Ishikawa (cell line): ENCODE data around the gene CCDC187.

Experiments
- CEBPB ChIP-seq: IDR thresholded peaks from 2 replicates; pipeline ENCODE4 v1.6.1; 2012
- CREB1 ChIP-seq: IDR thresholded peaks from 2 replicates; pipeline ENCODE4 v1.6.1; 2012; ENCODE audit warnings: low read depth
- EGR1 ChIP-seq: IDR thresholded peaks from 2 replicates; pipeline ENCODE4 v1.6.1; 2012
- EP300 ChIP-seq: IDR thresholded peaks from 2 replicates; pipeline ENCODE4 v1.6.1; 2012; ENCODE audit warnings: borderline replicate concordance
- FOXM1 ChIP-seq: IDR thresholded peaks from 2 replicates; pipeline ENCODE4 v1.6.1; 2012; ENCODE audit warnings: low read depth, borderline replicate concordance
- RAD21 ChIP-seq: IDR thresholded peaks from 2 replicates; pipeline ENCODE4 v1.6.1; 2012; ENCODE audit warnings: low read depth
- TAF1 ChIP-seq: IDR thresholded peaks from 2 replicates; pipeline ENCODE4 v1.6.1; 2012; ENCODE audit warnings: low read depth, mild to moderate bottlenecking
- TEAD4 ChIP-seq: IDR thresholded peaks from 2 replicates; pipeline ENCODE4 v1.6.1; 2012
- YY1 ChIP-seq: IDR thresholded peaks from 2 replicates; pipeline ENCODE4 v1.6.1; 2012; ENCODE audit warnings: low read depth
- TF ChIP-seq, protein P1 (sequence below): IDR thresholded peaks from 2 replicates; pipeline ENCODE4 v1.6.1; 2012
- TF ChIP-seq, protein P2 (sequence below): IDR thresholded peaks from 2 replicates; pipeline ENCODE4 v1.6.1; 2012; ENCODE audit warnings: low read depth, mild to moderate bottlenecking
- TF ChIP-seq, protein P3 (sequence below): IDR thresholded peaks from 2 replicates; pipeline ENCODE4 v1.6.1; 2012

DNA sequence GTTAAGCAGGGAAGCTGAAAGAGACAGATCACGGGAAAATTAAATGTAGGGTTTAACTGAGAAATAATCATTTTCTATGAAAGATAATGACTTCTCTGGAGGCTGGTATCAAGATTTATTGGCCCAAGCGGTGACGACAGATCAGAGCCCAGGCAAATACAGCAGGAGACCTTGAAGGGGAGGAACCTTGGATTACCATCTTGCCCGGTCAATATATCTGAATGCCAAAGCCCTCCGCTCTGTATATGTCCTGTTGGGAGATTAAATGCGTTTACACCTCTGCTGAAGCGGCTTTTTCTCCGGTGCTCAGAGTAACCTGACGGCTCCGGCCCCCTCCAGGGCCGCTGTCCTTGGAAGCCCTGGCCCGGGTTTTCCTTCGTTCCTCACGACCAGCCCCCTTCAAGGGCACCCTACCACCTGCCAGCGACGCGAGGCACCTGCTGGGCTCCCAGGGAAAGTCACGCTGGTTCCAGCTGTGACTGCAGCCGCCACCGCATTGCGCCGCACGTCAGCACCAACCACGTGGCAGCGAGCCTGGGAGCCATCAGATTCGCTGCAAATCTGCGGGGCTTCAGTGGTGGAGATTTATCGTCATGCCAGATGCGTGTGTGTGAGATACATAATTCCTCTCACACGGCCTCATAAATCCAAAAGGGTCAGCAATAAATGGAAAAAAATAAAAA is 53.9 kb downstream of the CCDC187 start:
- TF ChIP-seq RAD21, result no peak
- no peak for TF ChIP-seq TAF1
- TF ChIP-seq, protein P1, sequence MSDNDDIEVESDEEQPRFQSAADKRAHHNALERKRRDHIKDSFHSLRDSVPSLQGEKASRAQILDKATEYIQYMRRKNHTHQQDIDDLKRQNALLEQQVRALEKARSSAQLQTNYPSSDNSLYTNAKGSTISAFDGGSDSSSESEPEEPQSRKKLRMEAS, result no peak
- no peak for TF ChIP-seq TEAD4
- TF ChIP-seq, protein P2, sequence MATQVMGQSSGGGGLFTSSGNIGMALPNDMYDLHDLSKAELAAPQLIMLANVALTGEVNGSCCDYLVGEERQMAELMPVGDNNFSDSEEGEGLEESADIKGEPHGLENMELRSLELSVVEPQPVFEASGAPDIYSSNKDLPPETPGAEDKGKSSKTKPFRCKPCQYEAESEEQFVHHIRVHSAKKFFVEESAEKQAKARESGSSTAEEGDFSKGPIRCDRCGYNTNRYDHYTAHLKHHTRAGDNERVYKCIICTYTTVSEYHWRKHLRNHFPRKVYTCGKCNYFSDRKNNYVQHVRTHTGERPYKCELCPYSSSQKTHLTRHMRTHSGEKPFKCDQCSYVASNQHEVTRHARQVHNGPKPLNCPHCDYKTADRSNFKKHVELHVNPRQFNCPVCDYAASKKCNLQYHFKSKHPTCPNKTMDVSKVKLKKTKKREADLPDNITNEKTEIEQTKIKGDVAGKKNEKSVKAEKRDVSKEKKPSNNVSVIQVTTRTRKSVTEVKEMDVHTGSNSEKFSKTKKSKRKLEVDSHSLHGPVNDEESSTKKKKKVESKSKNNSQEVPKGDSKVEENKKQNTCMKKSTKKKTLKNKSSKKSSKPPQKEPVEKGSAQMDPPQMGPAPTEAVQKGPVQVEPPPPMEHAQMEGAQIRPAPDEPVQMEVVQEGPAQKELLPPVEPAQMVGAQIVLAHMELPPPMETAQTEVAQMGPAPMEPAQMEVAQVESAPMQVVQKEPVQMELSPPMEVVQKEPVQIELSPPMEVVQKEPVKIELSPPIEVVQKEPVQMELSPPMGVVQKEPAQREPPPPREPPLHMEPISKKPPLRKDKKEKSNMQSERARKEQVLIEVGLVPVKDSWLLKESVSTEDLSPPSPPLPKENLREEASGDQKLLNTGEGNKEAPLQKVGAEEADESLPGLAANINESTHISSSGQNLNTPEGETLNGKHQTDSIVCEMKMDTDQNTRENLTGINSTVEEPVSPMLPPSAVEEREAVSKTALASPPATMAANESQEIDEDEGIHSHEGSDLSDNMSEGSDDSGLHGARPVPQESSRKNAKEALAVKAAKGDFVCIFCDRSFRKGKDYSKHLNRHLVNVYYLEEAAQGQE, result no peak
- no peak for TF ChIP-seq EP300
- no peak for TF ChIP-seq EGR1
- no peak for TF ChIP-seq CREB1
- TF ChIP-seq, protein P3, sequence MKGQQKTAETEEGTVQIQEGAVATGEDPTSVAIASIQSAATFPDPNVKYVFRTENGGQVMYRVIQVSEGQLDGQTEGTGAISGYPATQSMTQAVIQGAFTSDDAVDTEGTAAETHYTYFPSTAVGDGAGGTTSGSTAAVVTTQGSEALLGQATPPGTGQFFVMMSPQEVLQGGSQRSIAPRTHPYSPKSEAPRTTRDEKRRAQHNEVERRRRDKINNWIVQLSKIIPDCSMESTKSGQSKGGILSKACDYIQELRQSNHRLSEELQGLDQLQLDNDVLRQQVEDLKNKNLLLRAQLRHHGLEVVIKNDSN, result no peak
- TF ChIP-seq YY1, result no peak
- no peak for TF ChIP-seq FOXM1
- TF ChIP-seq CEBPB, result no peak
